HEK293 (cell line): ENCODE data around the gene CCL7.

Experiments
- CTCF ChIA-PET: fragments of 350-600 bp; formaldehyde crosslinking; extraction: SDS; loops from one replicate; lab custom pipeline; 2021; ENCODE audit warnings: antibody characterized with exemption; lab: Yijun Ruan, JAX
- POLR2A ChIA-PET: fragments of 300-600 bp; formaldehyde crosslinking; extraction: SDS; loops from one replicate; lab custom pipeline; 2020; ENCODE audit warnings: antibody characterized with exemption, inconsistent platforms; lab: Yijun Ruan, JAX
- H3K27ac ChIP-seq: fragments of 200-500 bp; sonication (Bioruptor generic); 2 replicates; pipeline ENCODE4 v1.5.1; 2014; ENCODE audit warnings: low read depth, low read length, control low read depth, inconsistent platforms; ENCODE audit errors: extremely low read depth
- H3K36me3 ChIP-seq, 2 experiments: fragments of 200-500 bp in 1 of 2; sonication (Bioruptor generic) in 1 of 2; 1 replicate in 1 of 2; 2 replicates in 1 of 2; pipeline ENCODE4 v1.5.1; 2014 to 2017; ENCODE audit warnings: inconsistent platforms in 2 of 2, low read length in 2 of 2; ENCODE audit not compliant: control insufficient read depth in 2 of 2, insufficient read depth in 1 of 2
- H3K4me1 ChIP-seq: fragments of 200-500 bp; sonication (Bioruptor generic); 2 replicates; pipeline ENCODE4 v1.5.1; 2014; ENCODE audit warnings: mild to moderate bottlenecking, low read length, inconsistent platforms; ENCODE audit not compliant: control insufficient read depth, insufficient read depth
- H3K4me3 ChIP-seq: 2 replicates; pipeline ENCODE4 v1.5.1; 2011; ENCODE audit warnings: low read depth, mild to moderate bottlenecking, control low read depth, low read length, moderate library complexity
- H3K9me3 ChIP-seq: fragments of 200-500 bp; sonication (Bioruptor generic); 2 replicates; pipeline ENCODE4 v1.5.1; 2014; ENCODE audit warnings: low read depth, low read length, inconsistent platforms; ENCODE audit not compliant: control insufficient read depth, insufficient read depth
- HOXD13 ChIP-seq: sonication (generic); formaldehyde crosslinking; IDR thresholded peaks from 2 replicates; pipeline ENCODE4 v1.8.0; 2022; ENCODE audit warnings: missing genetic modification reagents, borderline replicate concordance
- KLF10 ChIP-seq: fragments of 450-650 bp; IDR thresholded peaks from 2 replicates; pipeline ENCODE4 v1.5.1; 2018; ENCODE audit warnings: missing biosample characterization, mild to moderate bottlenecking, missing genetic modification characterization
- KLF8 ChIP-seq: fragments of 450-650 bp; formaldehyde crosslinking; IDR thresholded peaks from 2 replicates; pipeline ENCODE4 v1.5.1; 2016; ENCODE audit warnings: missing biosample characterization, missing genetic modification characterization
- PRDM1 ChIP-seq: fragments of 450-650 bp; formaldehyde crosslinking; IDR thresholded peaks from 2 replicates; pipeline ENCODE4; 2016; ENCODE audit warnings: missing biosample characterization, missing genetic modification characterization
- PRDM4 ChIP-seq: fragments of 450-650 bp; formaldehyde crosslinking; IDR thresholded peaks from 2 replicates; pipeline ENCODE4 v1.5.1; 2017; ENCODE audit warnings: missing biosample characterization, missing genetic modification characterization
- SCRT2 ChIP-seq: fragments of 450-650 bp; formaldehyde crosslinking; IDR thresholded peaks from 2 replicates; pipeline ENCODE4 v1.5.1; 2016; ENCODE audit warnings: missing biosample characterization, missing genetic modification characterization
- ZBTB11 ChIP-seq: fragments of 450-650 bp; formaldehyde crosslinking; conservative IDR thresholded peaks from 2 replicates; pipeline ENCODE4 v1.5.1; 2016; ENCODE audit warnings: low read depth, missing biosample characterization, missing genetic modification characterization
- ZFP3 ChIP-seq: fragments of 450-650 bp; formaldehyde crosslinking; IDR thresholded peaks from 2 replicates; pipeline ENCODE4 v1.5.1; 2016; ENCODE audit warnings: low read depth, missing biosample characterization, missing genetic modification characterization
- ZNF112 ChIP-seq: fragments of 450-650 bp; formaldehyde crosslinking; IDR thresholded peaks from 2 replicates; pipeline ENCODE4 v1.5.0; 2017; ENCODE audit warnings: missing biosample characterization, missing genetic modification characterization
- ZNF169 ChIP-seq: fragments of 450-650 bp; formaldehyde crosslinking; IDR thresholded peaks from 2 replicates; pipeline ENCODE4 v1.5.1; 2016; ENCODE audit warnings: missing biosample characterization, missing genetic modification characterization
- ZNF184 ChIP-seq: fragments of 450-650 bp; IDR thresholded peaks from 2 replicates; pipeline ENCODE4 v1.5.1; 2018; ENCODE audit warnings: missing biosample characterization, mild to moderate bottlenecking, missing genetic modification characterization
- ZNF214 ChIP-seq: fragments of 450-650 bp; formaldehyde crosslinking; IDR thresholded peaks from 2 replicates; pipeline ENCODE4 v1.5.1; 2017; ENCODE audit warnings: missing biosample characterization, mild to moderate bottlenecking, missing genetic modification characterization, borderline replicate concordance
- ZNF221 ChIP-seq: fragments of 450-650 bp; formaldehyde crosslinking; IDR thresholded peaks from 2 replicates; pipeline ENCODE4 v1.5.1; 2017; ENCODE audit warnings: missing biosample characterization, missing genetic modification characterization, borderline replicate concordance
- ZNF23 ChIP-seq: fragments of 450-650 bp; formaldehyde crosslinking; IDR thresholded peaks from 2 replicates; pipeline ENCODE4 v1.5.1; 2016; ENCODE audit warnings: missing biosample characterization, missing genetic modification characterization, borderline replicate concordance
- ZNF324 ChIP-seq: fragments of 450-650 bp; formaldehyde crosslinking; IDR thresholded peaks from 2 replicates; pipeline ENCODE4 v1.5.1; 2016; ENCODE audit warnings: missing biosample characterization, missing genetic modification characterization
- ZNF449 ChIP-seq: fragments of 450-650 bp; formaldehyde crosslinking; IDR thresholded peaks from 2 replicates; pipeline ENCODE4 v1.5.1; 2017; ENCODE audit warnings: missing biosample characterization, mild to moderate bottlenecking, missing genetic modification characterization, moderate library complexity
- ZNF544 ChIP-seq: fragments of 450-650 bp; formaldehyde crosslinking; IDR thresholded peaks from 2 replicates; pipeline ENCODE4 v1.5.0; 2017; ENCODE audit warnings: missing biosample characterization, missing genetic modification characterization
- ZNF549 ChIP-seq: fragments of 450-650 bp; IDR thresholded peaks from 2 replicates; pipeline ENCODE4 v1.5.1; 2018; ENCODE audit warnings: missing biosample characterization, missing genetic modification characterization, mild to moderate bottlenecking, inconsistent platforms, moderate library complexity
- ZNF558 ChIP-seq: fragments of 450-650 bp; formaldehyde crosslinking; IDR thresholded peaks from 2 replicates; pipeline ENCODE4 v1.5.1; 2016; ENCODE audit warnings: missing biosample characterization, missing genetic modification characterization
- ZNF645 ChIP-seq: fragments of 450-650 bp; formaldehyde crosslinking; IDR thresholded peaks from 2 replicates; pipeline ENCODE4; 2016; ENCODE audit warnings: missing biosample characterization, missing genetic modification characterization
- ZNF791 ChIP-seq: fragments of 450-650 bp; formaldehyde crosslinking; IDR thresholded peaks from 2 replicates; pipeline ENCODE4 v1.5.1; 2016; ENCODE audit warnings: missing biosample characterization, missing genetic modification characterization
- ZNF843 ChIP-seq: fragments of 450-650 bp; formaldehyde crosslinking; IDR thresholded peaks from 2 replicates; pipeline ENCODE4 v1.5.1; 2016; ENCODE audit warnings: missing biosample characterization, missing genetic modification characterization

The CCL7 gene

GRCh38 chr17:34255381-34255732 lies 14.7 kb upstream of the CCL7 start:
- H3K27ac ChIP-seq: peak overlapping the region; percentile 8; the same call in 1 of the 2 replicates
- CTCF ChIA-PET: interaction anchor here (0.8 to 3.4 kb wide), 5 partner anchors 15 to 106 kb away, joined by 3 to 22 read pairs (median 7); no protein-coding TSS in a partner anchor
- no peaks in the 10 kb centered on the region for H3K9me3 ChIP-seq
- H3K4me1 ChIP-seq: peaks cover 12% of the 10 kb centered on the region
- TF ChIP-seq ZNF449 (peak; percentile 71; the same call in 1 of the 2 replicates), PRDM1 (tag by site-specific recombination) (no peak)
- POLR2A ChIA-PET: interaction anchor here (1.0 kb wide), 1 partner anchor 16 kb away, joined by 4 read pairs; no protein-coding TSS in a partner anchor
- H3K4me3 ChIP-seq: peak overlapping the region; percentile 33
- H3K36me3 ChIP-seq: no peaks in the 10 kb centered on the region

GRCh38 chr17:34255841-34256240 lies 14.2 kb upstream of the CCL7 start:
- CTCF ChIA-PET: interaction anchor here (0.8 to 3.4 kb wide), 6 partner anchors 15 to 477 kb away, joined by 3 to 22 read pairs (median 6); no protein-coding TSS in a partner anchor
- peaks cover 12% of the 10 kb centered on the region for H3K4me1 ChIP-seq
- no peaks in the 10 kb centered on the region for H3K36me3 ChIP-seq
- no peaks in the 10 kb centered on the region for H3K9me3 ChIP-seq
- H3K4me3 ChIP-seq: no peak overlapping the region
- POLR2A ChIA-PET: interaction anchor here (1.0 kb wide), 1 partner anchor 16 kb away, joined by 4 read pairs; no protein-coding TSS in a partner anchor
- no peak overlapping the region for H3K27ac ChIP-seq
- no peak for TF ChIP-seq ZNF645
- TF ChIP-seq ZNF184 (tag by site-specific recombination): no peak
- no peak for TF ChIP-seq ZNF843
- TF ChIP-seq KLF10: no peak
- TF ChIP-seq ZNF549: no peak
- TF ChIP-seq HOXD13 (CRISPR knock-in tag): no peak
- TF ChIP-seq ZNF221 (tag by site-specific recombination): no peak
- TF ChIP-seq ZBTB11 (tag by site-specific recombination): no peak
- no peak for TF ChIP-seq PRDM4
- no peak for TF ChIP-seq ZNF214 (tag by site-specific recombination)
- no peak for TF ChIP-seq ZNF558 (tag by site-specific recombination)
- no peak for TF ChIP-seq ZNF544
- no peak for TF ChIP-seq ZNF324 (tag by site-specific recombination)
- TF ChIP-seq ZNF112 (tag by site-specific recombination): no peak
- TF ChIP-seq SCRT2 (tag by site-specific recombination): no peak
- TF ChIP-seq ZNF791 (tag by site-specific recombination): no peak
- no peak for TF ChIP-seq KLF8 (tag by site-specific recombination)
- no peak for TF ChIP-seq ZFP3 (tag by site-specific recombination)
- TF ChIP-seq ZNF23: no peak
- TF ChIP-seq ZNF169: no peak
- TF ChIP-seq, all 188 proteins: peak for 0
